Renal pelvis (tissue), 12 donors: ENCODE results near the gene KCNE1. TPM values are rescaled to one million over a fixed set of nuclear protein-coding genes. Genes with fewer than 3 reads are reported as not detected.
"Not testable (repeated sequence)": the region's sequence is repeated elsewhere in the genome, so short reads cannot be mapped to it uniquely, and the experiment has no call there.

Experiments used
- DNase-seq: peaks from one replicate; pipeline ENCODE4 v3.0.0-alpha.2; 2013
- long read RNA-seq, 16 experiments: transcript quantifications; one replicate each; lab custom pipeline, GENCODE V29; 2026
- polyA plus RNA-seq, 3 donors: library from polyadenylated mRNA; unstranded; fragments of 120-200 nt; gene quantifications; one replicate each; pipeline ENCODE4 v1.2.1, GENCODE V29; 2013; ENCODE audit not compliant: insufficient read length in 3 of 3

KCNE1 gene
- polyA plus RNA-seq: 1 to 10 TPM in 2 of 3 donors, under 1 TPM in 1; 0.75 to 1.4 (median 1.0) TPM
- long read RNA-seq, donor 1: 0 reads
- long read RNA-seq, donor 2, partial matches to known transcripts: 0 of 1 reads
- long read RNA-seq, donor 2, other reads (novel, unspliced or antisense): 0 of 1 reads
- long read RNA-seq, donor 3: 0 reads
- long read RNA-seq, donor 4: 0 reads
- long read RNA-seq, donor 5: 0 reads
- long read RNA-seq, donor 6, partial matches to known transcripts: 0 of 2 reads
- long read RNA-seq, donor 6, other reads (novel, unspliced or antisense): 0 of 2 reads
- long read RNA-seq, donor 7: 0 reads
- long read RNA-seq, donor 8: 0 reads
- long read RNA-seq, donor 9: 0 reads
- long read RNA-seq, donor 10: 0 reads
- long read RNA-seq, donor 11: 0 reads
- long read RNA-seq, donor 12, partial matches to known transcripts: 0 of 1 reads
- long read RNA-seq, donor 12, other reads (novel, unspliced or antisense): 0 of 1 reads
- long read RNA-seq, donor 13: 0 reads
- long read RNA-seq, donor 14: 0 reads
- long read RNA-seq, donor 15: 0 reads
- long read RNA-seq, donor 16: 0 reads

DNA sequence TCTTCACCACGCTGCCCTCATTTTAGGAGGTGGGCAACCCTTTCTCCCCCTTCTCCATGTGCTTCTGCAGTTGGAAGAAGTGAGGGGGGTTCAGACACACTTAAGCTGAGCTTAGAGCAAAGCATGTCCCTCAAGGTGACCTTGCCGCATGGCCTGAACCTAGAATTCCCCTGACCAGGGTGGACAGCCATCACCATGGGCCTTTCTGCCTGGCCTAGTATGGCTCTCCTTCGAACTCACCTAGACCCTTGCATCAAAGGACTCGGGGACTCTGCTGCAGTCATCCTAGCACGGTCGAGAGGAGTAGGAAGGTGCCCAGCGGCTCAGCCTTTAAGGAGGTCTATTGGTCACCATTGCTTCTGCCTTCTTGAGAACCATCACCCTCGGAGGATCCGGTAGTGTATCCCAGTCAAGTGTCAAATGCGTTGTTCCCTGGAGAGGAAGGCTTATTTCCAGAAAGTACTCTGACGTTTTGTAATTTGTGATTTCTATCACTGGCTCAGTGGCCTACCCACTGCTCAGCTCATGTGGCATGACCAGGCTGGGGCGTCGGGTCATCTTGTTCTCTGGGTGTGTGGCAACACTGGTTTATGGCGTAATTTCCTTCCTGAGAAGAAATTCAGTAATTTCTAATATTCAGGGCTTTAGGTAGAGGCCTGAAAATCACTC is at the start of gene KCNE1:
Gene KCNE1, minus strand, starts transcription at position 424 of the 669 bp plus-strand sequence. CDS start 62,576 bp downstream, outside the sequence.
- no peak for DNase-seq

DNA sequence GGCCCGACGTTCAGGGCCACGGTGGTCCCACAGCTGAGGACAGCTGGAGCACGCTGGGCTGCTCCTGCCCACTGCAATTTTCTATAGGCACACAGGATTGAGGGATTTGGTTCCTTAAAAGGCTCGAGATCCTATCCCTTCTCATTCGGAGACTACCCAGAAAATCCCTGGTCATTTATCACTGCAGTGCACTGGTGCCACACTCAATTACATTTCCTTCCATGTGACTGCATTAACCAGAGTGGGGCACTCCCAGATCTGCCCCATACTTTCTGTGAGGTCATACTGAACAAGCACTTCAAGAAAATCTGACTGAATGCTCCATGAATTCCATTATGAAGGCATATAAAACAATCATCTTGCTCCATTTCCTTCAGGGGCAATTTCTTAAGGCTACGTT is 49.8 kb upstream of the KCNE1 start:
- DNase-seq: no peak

DNA sequence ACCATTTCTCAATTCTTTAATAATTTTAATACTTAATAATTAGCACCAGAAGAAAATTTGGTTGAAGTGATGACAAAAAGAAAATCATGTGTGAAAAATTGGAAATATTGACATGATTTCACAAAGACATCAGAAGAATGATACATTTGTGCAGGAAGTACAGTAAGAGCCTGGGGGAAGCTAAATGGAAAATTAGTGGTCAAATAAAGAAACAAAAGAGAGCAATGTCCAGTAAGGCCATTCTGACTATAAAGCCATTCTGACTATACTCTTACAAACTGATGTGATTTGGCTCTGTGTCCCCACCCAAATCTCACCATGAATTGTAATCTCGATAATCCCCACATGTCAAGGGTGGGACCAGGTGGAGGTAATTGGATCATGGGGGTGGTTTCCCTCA is 48.6 kb upstream of the KCNE1 start:
- DNase-seq: no peak

DNA sequence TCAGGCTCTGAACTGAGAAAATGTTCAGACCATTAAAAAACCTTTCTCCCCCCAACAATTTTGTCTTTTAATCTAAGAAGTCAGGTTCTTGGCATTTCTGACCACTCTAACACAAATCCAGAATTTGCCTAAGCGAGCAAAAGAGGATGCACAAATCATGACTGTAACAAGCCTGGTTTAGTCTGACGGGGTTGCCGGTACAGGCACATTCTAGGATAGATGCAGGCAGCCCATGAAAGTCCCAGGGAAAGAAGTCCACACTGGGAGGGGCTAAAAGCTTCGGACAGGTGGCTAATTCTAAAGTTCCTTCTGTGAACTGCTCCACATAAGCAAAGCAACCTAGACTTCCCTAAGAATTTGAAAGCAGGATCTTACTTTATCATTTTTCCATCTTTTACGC is 48.0 kb upstream of the KCNE1 start:
- DNase-seq: no peak

DNA sequence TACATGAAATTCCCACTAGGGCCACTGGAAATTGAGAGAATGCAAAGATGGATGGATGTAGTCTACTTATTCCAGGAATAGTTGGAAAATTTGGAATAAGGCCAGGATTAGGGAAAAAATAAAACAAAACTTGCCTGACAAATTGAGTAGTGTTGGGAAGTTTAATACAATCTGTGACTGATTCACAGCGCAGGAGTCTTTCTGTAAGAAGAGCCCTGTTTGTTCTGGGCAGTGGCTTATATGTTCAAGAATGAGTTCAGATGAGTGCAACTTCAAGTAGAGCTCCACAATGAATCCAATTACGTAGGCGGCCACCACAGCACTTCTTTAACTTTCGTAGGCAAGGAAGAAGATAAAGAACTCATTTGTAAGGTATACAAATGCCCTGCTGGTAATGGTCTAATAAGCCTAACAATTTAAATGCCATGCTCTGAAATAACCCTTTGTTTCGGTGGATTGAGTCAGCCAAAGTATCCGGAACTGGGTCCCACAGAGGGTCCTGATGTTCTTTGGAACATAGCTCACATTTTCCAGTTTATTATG is 47.1 kb upstream of the KCNE1 start:
- DNase-seq: no peak

DNA sequence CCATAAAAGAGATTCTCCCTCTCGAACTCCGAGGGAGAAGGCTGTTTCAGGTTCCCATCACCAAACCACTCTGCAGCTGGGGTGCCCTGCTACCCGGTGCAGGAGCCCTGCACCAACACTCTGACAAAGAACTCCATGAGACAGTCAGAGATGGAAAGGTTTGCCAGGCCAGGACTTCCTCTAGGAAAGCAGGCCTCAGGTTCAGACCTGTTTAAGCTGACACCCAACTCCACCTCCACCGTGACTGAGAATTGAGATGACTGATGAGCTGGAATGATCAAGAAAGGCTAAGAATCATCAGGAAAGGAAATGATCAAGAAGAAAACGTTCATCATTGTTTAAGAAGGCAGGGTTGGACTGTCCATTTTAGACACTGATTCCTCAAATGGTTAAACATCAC is 46.2 kb upstream of the KCNE1 start:
- no peak for DNase-seq

DNA sequence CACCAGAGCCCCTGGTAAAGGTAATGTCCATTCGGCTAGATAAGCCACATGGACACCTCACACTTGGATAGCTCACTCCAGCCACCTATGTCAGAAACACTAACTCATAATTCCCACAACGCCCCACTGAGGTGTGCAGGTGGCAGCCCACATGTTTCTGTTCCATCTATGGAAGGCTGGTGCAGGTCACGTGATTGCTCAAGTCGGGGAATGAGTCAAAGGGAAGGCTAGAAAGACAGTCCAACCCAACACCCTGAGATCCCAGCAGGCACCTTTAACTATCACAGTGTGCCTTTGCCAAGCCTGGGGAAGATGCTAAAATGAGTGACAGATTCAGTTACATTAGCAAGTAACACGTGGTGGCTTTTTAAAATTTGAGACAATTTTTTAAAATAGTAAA is 45.3 kb upstream of the KCNE1 start:
- no peak for DNase-seq

DNA sequence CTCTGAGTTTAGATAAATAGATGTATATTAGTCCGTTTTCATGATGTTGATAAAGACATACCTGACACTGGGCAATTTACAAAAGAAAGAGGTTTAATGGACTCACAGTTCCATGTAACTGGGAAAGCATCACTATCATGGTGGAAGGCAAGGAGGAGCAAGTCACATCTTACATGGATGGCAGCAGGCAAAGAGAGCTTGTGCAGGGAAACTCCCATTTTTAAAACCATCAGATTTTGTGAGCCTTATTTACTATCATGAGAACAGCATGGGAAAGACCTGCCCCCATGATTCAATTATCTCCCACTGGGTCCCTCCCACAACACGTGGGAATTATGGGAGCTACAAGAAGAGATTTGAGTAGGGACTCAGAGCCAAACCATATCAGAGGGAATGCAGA is 42.7 kb upstream of the KCNE1 start:
- not testable (repeated sequence) for DNase-seq

DNA sequence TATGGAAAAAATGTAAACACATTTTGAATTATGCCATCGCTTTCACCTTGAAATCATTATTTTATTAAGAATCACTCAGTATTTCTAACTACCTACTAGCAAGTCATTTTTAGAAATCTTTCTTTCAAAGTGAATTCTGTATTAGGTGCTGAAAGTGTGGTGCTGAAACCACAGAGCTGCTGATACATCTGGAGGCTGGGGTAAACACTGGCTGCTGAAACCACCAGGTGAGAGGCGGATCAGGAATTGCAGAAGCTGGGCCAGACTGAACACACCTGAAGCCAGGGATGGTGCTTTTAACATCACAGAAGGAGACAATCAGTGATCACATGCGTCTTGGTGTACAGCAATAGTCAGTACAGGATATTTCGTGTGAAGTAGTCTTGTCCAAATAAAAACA is 42.2 kb upstream of the KCNE1 start:
- no peak for DNase-seq

DNA sequence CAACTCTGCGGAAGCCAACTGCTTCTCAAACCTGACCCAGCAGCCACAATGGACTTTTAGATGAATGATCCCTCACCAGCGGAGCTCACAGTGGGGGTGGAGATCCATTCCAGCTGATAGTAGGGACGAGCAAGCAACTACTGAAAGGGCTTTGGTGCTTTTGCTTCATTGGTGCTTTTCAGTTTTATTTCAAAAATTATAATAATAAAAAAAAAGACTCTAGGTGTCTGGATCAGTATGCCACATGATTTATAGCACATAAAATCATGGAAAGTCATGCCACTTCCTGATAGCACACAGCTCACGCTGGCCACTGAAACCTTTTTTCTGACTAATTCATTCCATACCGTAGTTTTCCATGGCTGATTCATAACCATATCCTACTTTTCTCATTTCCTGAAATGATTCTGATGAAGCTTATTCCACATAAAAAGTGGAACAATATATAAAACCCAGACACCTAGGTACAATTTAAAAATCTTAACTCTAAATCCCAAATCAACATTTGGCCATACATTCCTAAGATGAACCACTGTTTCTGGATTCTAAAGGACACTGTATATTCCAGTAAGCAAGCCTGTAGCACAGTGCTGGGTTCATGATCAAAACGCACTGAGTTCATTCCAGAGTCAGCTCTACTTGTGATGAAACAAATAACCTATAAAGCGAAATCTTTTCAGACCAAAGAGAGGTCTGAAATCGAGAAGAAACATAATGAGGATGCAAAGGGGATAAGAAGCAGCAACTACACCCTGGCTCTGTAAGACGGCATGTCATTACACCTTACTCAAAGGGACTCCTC is 41.3 kb upstream of the KCNE1 start:
- DNase-seq: no peak

DNA sequence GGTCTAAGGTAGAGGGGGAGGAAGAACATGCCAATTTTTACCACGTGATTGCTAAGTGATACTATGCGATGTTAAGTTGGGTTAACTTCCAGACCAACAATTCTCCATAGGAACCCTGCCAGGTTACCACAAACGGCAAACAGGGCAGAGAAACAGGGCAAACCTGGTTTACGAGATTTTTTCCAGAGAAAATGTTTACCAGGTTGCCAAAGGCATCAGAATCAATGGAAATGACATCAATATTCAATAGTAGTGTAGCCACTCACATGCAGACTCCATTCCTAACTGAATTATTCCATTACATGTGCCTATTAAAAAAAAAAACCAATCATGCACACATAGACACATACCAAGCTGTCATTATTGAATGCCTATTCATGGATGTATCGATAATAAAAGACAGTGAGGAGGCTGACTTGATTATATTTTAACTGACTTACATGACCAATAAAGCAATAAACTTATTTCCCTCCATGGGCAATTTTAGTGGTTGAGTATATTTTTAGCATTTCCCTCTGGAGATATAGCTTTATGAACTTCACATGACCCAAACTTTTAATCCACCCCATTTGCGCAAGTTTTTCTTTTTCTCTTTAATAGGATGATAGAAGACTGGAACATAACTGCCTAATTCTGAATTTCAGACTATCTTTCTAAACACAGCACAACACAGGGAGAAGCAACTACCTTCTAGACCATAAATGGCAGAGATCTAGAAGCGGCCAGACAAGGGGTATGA is 40.5 kb upstream of the KCNE1 start:
- no peak for DNase-seq

DNA sequence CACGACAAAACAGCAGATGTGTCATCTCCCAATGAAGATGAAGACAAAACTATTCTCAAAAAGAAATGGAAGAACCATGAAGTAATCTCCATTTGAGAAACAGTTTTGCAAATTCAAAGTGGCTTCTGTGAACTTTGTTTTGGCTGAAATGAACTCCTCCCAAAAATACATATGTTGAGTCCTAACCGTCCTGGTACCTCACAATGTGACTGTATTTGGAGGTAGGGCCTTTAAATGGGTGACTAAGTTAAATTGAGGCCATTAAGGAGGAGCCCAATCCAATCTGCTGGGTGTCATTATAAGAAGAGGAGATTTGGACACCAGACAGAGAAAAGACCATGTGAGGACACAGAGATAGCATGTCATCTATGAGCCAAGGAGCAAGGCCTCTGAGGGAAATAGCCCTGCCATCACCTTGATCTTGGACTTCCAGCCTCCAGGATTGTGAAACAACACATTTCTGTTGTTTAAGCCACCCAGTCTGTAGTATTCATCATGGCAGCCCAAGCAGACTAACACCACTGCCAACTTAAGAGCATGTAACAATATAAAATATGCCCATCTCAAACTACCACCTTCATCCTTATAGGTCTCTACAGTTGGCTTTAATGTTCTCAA is 38.3 kb upstream of the KCNE1 start:
- DNase-seq: no peak

DNA sequence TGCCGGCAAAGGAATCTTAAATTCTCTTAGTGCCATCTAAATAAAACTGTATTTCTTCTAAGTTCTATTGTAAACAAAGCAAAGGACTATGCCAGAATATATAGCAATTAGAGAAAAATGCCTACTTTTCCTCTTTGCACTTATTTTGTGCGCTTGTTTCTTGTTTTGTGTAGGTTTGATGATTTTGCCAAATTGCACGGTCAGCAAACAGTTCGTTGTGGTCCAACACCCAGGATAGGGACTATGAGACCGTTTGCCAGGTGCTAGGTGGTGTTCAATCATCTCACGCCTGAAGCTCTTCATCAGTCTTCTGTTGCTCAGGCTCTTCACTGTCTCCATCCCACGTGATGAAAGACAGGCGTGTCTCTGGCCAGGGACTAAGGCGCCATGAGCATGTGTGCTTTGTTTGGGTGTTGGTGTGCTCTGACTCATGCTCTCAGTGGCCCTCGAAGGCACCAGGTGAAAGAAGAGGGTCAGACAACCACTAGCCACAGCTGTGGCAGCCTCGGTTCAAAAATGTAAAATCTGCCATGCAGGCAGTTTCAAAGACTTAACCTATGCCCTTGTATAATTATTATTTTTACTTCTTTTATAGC is 36.9 kb upstream of the KCNE1 start:
- no peak for DNase-seq

DNA sequence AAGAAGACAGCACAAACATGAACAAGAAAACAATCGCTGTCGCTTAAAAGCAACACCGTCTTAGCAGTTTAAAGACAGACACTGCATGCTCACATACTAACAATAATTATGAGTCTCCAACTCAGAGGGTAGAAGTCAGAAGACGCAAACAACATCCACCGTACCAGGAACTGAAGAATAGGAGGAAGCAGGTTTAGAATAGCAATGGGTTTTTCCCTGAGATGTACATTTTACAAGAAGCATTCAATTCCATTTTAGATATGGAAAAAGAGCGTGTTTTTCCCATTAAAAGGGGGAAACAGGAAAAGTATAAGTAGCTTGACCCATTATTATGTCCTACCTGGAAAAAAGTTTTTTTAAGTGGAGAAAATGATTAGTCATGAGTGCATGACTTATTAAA is 34.5 kb upstream of the KCNE1 start:
- no peak for DNase-seq

DNA sequence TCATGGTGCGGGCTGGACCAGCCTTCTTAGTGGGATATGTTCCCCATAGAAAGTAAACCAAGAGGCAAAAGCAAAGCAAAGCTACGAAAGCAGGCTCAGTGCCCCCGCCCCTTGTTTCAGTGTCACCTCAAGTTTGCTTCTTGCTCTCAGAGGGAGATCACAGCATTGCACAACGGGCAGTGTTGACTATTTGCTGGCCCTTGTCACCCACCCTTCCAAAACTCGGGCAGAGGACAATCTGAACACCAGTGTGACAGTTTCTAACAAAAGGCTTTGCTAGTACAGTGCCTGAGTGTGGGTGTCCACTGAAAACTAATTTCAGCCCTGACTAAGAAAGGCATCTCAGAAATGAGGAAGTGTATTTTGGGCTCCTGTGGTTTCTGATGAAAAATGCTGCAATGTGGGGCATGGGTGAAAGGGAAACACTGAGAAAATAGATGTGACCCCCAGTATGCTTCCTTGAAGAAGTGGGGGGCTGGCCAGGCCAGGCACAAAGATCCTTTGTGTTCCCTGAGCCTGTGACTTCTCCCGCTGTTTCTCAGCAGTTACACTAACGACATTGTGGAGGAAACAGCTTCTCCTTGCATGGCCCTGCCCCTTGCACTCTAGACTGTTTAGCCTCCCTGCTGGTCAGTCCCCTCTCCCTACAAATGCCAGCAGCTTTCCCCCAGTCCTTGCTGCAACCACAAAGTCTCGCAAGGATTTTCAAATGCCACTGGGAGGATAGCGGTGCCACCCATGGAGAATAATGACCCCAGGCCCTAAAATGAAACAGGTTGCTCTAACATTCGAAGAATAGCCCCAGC is 33.3 kb upstream of the KCNE1 start:
- no peak for DNase-seq

DNA sequence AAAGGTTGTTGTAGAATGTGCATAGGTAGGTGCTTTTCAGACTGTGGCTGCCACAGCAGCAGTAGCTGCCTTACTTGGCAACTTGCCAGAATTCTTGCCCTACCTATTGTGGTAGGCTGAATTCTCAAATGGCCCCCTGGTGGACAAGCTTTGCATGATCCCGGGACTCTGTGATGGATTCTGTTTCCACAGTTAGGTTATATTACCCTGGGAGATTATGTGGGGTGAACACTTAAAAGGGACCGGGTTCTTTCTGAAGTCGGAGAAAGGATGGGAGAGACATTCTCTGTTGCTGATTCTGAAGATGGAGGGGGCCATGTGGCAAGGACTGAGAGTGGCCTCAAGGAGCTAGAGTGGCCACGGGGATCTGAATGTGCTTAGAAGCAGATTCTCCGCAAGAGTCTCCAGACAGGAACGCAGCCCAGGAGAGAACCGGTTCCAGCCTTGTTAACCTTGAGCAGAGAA is 32.1 kb upstream of the KCNE1 start:
- no peak for DNase-seq

DNA sequence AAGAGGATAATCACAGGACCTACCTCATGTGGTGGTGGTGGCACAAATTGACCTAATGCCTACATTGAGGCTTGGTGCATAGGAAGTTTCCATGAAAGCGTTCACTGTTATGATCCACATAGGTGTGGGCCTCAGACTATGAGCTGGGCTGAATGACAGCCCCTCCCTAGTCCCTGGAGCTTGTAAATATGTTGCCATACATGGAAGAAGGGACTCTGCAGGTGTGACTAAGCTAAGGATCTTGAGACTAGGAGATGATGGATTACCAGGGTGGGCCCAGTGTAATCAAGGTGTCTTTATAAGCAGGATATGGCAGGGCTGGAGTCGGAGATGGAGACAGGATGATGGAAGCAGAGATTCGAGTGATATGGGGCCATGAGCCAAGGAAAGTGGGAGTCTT is 31.0 kb upstream of the KCNE1 start:
- DNase-seq: no peak

DNA sequence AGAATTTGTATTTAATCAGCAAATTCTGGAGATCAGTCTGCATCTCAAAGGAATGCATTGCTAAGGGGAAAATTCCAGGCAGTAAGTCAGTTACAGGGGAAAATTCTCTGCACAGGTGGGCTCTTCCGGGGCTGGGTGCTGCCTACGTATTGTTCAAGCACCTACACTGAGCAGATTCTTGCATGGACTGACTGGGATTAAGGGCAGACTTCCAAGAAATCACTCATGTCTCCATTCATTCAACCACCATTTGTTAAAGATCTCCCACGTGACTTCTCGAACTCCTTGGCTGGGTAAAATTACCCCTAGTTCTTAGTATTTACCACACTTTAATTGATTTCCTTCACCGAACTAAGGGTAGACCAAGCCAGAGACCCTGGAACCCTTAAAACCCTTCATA is 28.2 kb upstream of the KCNE1 start:
- DNase-seq: no peak

DNA sequence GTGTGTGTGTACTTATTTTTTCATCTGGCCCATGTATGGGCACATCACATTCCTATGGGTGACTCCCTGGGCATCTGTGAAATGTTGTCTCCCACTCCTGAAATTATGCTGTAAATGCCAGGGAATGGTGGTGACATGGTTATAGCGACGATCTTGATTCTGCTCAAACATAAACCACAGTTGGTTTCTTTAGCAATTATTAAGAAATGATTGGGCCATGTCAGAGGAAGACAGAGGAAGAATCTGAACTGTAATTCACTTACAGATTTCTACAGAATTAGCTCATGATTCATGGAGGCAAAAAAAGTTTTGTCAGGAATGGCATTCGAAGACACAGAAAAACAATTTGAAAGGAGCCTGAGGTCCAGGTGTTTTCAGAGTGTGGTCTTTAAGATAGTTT is 25.8 kb upstream of the KCNE1 start:
- no peak for DNase-seq

DNA sequence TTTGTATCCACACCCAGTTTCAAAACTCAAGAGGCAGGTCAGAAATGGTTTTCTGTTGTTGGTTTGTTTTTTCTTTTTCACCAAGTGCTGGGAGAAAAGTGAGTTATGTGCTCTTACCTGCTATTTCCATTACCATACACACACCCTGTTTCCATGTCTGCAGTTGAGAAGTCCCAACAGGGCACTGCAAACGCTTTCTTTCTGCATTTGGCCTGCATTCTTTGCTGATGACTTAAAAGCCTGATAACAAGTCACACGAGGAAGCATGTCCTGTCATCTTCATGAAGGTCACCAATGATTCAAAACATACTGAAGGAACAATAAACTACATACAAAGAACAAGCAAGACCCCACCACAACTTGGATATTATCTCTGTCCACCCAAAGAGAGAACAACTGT is 24.8 kb upstream of the KCNE1 start:
- DNase-seq: no peak
